GM18505 (cell line): ENCODE measurements around the gene FAIM.
"Not testable (repeated sequence)": the region's sequence is repeated elsewhere in the genome, so short reads cannot be mapped to it uniquely, and the experiment has no call there.

Experiments used
- ATAC-seq: cut with Tn5 transposase; IDR thresholded peaks from one replicate; pipeline ENCODE4 v1.9.1; 2021; ENCODE audit not compliant: unreplicated experiment
- POLR2A ChIP-seq: IDR thresholded peaks from 4 replicates; pipeline ENCODE4 v1.6.1; 2011; ENCODE audit warnings: borderline replicate concordance; ENCODE audit not compliant: insufficient read depth, insufficient read length; ENCODE audit errors: extremely low read depth

FAIM gene

GRCh38 chr3:138608322-138609135 is at the start of gene FAIM:
Gene FAIM, plus strand, starts transcription at chr3:138608771. Its CDS starts 10,956 bp downstream, at chr3:138619727.
- peak; percentile 67 for ATAC-seq
- peak; percentile 60 for TF ChIP-seq POLR2A

DNA sequence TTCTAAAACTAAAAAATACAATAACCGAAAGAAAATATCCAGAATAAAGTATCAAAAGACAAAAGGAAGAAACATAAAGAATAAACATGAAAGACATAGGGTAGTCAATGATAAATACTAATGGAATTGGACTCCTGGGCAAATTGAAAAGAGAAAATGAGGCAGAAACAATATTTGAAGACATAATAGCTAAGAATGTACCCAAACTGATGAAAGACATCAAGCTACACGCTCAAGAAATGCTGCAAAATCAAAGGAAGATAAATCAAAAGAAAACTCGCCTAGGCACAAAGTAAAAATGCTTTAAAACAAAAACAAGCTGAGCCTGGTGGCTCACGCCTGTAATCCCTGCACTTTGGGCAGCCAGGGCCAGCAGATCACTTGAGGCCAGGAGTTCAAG is 49.4 kb upstream of the FAIM start:
- no peak for TF ChIP-seq POLR2A
- no peak for ATAC-seq

GRCh38 chr3:138560501-138560900 is 48.1 kb upstream of the FAIM start:
- ATAC-seq = no peak

DNA sequence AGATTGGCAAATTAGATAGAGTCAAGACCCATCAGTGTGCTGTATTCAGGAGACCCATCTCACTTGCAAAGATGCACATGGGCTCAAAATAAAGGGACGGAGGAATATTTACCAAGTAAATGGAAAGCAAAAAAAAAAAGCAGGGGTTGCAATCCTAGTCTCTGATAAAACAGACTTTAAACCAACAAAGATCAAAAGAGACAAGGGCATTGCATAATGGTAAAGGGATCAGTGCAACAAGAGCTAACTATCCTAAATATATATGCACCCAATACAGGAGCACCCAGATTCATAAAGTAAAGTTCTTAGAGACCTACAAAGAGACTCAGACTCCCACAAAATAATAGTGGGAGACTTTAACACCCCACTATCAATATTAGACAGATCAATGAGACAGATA is 45.7 kb upstream of the FAIM start:
- ATAC-seq = not testable (repeated sequence)

More at GRCh38 chr3:138560501-138560900, 48.1 kb upstream of the FAIM start:
- no peak for TF ChIP-seq POLR2A

DNA sequence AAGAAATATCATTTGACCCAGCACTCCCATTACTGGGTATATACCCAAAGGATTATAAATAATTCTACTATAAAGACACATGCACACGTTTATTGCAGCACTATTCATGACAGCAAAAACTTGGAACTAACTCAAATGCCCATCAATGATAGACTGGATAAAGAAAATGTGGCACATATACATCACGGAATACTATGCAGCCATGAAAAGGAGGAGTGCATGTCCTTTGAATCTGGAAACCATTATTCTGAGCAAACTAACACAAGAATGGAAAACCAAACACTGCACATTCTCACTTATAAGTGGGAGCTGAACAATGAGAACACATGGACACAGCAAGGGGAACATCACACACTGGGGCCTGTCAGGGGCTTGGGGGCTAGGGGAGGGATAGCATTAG is 42.3 kb upstream of the FAIM start:
- ATAC-seq = not testable (repeated sequence)

DNA sequence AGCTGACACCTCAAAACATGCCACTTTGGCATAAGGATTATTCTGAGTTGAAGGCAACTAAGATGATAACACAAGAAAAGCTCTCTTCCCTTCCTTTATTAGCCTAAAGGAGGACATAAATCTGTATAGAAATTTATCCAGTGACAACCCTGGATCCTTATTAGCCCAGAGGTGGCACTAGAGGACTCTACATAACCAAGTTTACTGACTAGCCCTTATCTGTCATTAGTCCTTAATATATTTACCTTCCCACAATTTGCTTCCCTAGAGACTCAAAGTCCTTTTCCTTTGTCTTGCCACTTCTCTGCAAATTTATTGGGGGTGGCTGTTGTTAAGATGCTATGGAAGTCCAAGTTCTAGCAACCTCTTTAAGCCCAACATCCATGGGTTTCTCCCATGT is 41.2 kb upstream of the FAIM start:
- no peak for ATAC-seq
- no peak for TF ChIP-seq POLR2A

DNA sequence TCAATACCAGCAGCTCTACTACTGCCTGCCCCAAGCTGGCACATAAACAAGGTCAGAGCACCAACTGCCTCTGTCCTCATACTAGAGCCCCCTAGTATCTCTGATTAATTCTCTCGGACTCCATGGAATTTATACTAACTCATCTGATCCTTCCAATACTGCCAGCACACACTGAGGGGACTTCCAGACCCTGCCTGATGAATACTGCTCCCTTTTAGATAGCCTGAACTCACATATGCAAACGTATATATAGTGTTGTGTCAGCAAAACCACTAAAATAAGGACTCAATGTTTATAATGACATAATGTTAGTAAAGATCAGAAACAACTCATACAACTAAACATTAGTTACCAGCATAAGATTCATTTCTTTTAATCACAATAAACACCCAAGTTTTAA is 39.5 kb upstream of the FAIM start:
- ATAC-seq = no peak

DNA sequence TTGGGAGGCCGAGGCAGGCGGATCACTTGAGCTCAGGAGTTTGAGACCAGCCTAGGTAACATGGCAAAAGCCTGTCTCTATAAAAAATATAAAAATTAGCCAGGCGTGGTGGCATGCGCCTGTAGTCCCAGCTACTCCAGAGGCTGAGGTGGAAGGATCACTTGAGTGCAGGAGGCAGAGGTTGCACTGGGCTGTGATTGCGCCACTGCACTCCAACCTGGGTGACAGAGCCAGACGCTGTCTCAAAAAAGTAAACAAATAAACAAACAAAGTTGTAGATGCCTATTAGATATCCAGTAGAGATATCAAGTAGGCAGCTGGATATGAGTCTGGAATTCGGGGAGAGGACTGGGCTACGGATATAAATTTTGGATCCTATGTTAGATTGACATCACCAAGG is 38.9 kb upstream of the FAIM start:
- not testable (repeated sequence) for ATAC-seq

More for the DNA sequence above, 39.5 kb upstream of the FAIM start:
- TF ChIP-seq POLR2A = no peak

DNA sequence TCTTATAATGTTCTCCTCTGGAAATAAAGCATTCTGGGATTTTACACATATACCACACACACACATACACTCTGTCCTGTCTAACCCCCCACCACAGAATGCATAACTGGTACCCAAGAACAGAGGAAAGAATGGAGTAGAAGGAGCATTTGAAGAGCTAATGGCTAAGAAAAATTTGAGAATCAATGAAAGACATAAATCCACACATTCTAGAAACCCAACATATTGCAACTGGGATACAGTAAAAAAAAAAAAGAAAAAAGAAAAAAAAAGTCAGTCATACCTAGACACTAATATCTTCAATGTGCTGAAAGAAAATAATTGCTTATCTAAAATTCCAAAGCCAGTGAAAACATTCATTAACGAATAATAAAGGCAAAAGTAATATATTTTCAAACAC is 35.4 kb upstream of the FAIM start:
- no peak for TF ChIP-seq POLR2A
- no peak for ATAC-seq

GRCh38 chr3:138578141-138578540 is 30.4 kb upstream of the FAIM start:
- peak; percentile 93 for ATAC-seq
- no peak for TF ChIP-seq POLR2A

GRCh38 chr3:138578961-138579574 is 29.5 kb upstream of the FAIM start:
- no peak for ATAC-seq
- TF ChIP-seq POLR2A = no peak

- no peak for TF ChIP-seq POLR2A
- ATAC-seq = no peak
Measured at GRCh38 chr3:138587374-138587773, 21.2 kb upstream of the FAIM start.

DNA sequence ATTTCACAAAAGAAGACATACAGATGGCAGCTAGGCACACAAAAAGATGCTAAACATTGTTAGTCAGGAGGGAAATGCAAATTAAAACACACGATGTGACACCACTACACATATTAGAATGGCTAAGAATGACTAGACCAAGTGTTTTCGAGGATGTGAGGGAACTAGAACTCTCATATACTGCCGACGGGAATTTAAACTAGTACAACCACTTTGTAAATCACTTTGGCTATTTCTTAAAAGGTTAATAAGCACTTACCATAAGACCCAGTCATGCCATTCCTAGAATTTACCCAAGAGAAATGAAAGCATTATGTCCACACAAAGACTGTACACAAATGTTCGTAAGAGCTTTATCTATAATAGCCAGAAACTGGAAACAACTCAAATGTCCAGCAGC is 20.1 kb upstream of the FAIM start:
- TF ChIP-seq POLR2A = no peak
- ATAC-seq = no peak

DNA sequence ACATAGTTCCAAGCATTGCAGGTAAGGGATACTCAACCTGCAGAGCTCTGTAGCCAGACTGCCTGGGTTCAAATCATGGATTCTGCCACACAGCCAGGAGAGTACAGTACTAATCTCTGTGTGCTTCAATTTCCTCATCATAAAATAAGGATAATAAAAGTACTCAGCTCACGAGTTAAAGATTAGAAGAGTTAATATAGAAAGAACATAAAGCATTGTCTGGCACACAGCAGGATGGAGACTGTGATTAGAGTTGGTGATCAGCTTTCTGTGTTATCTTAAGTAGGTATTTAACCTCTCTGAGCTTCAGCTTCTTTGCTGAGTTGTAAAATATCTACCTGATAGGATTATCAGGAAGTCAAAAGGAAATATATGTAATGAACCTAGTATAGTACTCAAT is 17.2 kb upstream of the FAIM start:
- TF ChIP-seq POLR2A = no peak
- ATAC-seq = no peak
